ENCODE results near the gene SNX21. TPM values are rescaled to one million over a fixed set of nuclear protein-coding genes. Genes with fewer than 3 reads are reported as not detected.

SNX21 gene
- total RNA-seq, 2 experiments from 2014 or later = 0.49 to 0.79 TPM

DNA sequence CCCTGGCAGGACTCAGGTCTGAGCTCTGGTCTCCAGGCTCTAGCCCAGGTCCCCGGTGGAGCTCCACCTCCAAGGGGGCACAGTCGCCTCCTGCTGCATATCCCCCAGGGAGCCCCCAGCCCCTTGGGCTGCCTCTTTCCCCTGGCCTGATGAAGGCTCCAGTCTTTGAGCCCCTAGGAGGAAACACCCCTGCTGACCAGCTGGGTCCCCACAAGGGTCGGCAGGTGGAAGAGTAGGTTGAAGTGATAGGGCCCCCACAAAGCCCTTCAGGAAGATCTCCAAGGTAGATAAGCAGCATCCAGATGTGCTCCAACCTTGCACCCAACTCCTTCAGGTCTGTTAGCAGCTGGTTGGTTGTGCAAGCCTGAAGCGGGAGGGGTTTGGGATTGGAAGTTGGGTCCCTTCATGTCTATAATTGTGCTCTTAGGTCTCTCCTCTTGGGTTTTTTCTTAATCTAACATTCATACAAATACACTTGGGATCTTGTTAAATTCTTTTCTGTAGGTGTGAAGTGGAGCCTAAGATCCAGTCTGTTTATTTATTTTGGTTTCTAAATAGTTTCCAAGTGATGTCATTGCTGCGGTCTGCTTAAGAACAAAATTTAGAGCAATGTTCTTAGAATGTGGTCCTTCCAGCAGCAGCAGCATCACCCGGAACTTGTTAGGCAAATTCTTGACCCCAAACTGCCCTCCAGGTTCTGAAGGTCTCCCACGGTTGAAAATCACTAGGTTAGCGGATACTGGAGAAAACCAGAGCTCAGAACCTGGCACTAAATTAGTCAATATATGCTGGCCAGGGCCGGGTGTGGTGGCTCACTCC lies 16.0 kb upstream of the SNX21 start:
- H3K4me3 ChIP-seq (ENCODE audit: low read depth, low read length, poor library complexity, severe bottlenecking) = no peak overlapping the region
- CTCF ChIA-PET (ENCODE audit: unreplicated experiment) = no interaction called here
- POLR2A ChIA-PET = no interaction called here
- no peaks in the 10 kb centered on the region for H3K9me3 ChIP-seq (ENCODE audit: low read length)
- DNase-seq (ENCODE audit: low spot score) = no peak
- H3K79me2 ChIP-seq (ENCODE audit: insufficient read depth, low read depth, low read length) = peaks cover 26% of the 10 kb centered on the region
- H3K4me1 ChIP-seq (ENCODE audit: insufficient read depth, low read length, poor library complexity, severe bottlenecking) = peaks cover 19% of the 10 kb centered on the region
- TF ChIP-seq EZH2phosphoT487 (IDR thresholded peaks at IDR 0.05; ENCODE audit: borderline replicate concordance, low read depth, low read length) = no peak
- TF ChIP-seq, protein P1, sequence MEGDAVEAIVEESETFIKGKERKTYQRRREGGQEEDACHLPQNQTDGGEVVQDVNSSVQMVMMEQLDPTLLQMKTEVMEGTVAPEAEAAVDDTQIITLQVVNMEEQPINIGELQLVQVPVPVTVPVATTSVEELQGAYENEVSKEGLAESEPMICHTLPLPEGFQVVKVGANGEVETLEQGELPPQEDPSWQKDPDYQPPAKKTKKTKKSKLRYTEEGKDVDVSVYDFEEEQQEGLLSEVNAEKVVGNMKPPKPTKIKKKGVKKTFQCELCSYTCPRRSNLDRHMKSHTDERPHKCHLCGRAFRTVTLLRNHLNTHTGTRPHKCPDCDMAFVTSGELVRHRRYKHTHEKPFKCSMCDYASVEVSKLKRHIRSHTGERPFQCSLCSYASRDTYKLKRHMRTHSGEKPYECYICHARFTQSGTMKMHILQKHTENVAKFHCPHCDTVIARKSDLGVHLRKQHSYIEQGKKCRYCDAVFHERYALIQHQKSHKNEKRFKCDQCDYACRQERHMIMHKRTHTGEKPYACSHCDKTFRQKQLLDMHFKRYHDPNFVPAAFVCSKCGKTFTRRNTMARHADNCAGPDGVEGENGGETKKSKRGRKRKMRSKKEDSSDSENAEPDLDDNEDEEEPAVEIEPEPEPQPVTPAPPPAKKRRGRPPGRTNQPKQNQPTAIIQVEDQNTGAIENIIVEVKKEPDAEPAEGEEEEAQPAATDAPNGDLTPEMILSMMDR (conservative IDR thresholded peaks at IDR 0.05; ENCODE audit: low read length) = no peak
- H2AFZ ChIP-seq (ENCODE audit: low read length) = no peak overlapping the region
- no peaks in the 10 kb centered on the region for H3K9me2 ChIP-seq (ENCODE audit: insufficient read depth, low read length)
- no peak overlapping the region for H3K4me2 ChIP-seq (ENCODE audit: low read length)
- H4K20me1 ChIP-seq (ENCODE audit: insufficient read depth, low read length) = no peaks in the 10 kb centered on the region
- peaks cover 59% of the 10 kb centered on the region for H3K36me3 ChIP-seq (ENCODE audit: insufficient read depth, low read length)
- intact Hi-C loops (cut with micrococcal nuclease; ENCODE audit: unreplicated experiment) = no loop called here
- no peak overlapping the region for H3K27ac ChIP-seq (ENCODE audit: low read depth, low read length, poor library complexity, severe bottlenecking)
- BruUV-seq (replicated peaks) = no TSS peak

DNA sequence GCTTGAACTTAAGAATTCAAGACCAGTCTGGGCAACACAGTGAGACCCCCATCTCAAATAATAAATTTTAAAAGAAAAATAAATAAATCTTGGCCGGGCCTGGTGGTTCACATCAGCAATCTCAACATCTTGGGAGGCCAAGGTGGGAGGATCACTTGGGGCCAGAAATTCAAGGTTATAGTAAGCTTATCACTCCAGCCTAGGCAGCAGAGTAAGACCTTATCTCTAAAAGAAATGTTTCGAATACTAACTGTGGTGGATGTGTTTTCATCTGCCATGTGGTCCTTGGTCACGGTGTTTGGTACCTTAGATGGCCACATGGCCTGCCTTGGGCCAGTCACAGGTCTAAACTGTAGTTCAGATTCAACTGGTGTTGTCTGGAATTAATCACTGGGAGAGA lies 15.4 kb upstream of the SNX21 start:
- CTCF ChIA-PET (ENCODE audit: unreplicated experiment) = no interaction called here

More for the DNA sequence above, 15.4 kb upstream of the SNX21 start:
- Histone ChIP-seq H3K9me3 (ENCODE audit: low read length) (no peaks in the 10 kb centered on the region), H3K9me2 (ENCODE audit: insufficient read depth, low read length) (no peaks in the 10 kb centered on the region), H3K79me2 (ENCODE audit: insufficient read depth, low read depth, low read length) (peaks cover 20% of the 10 kb centered on the region), H2AFZ (ENCODE audit: low read length) (no peak overlapping the region), H4K20me1 (ENCODE audit: insufficient read depth, low read length) (no peaks in the 10 kb centered on the region), H3K27ac (ENCODE audit: low read depth, low read length, poor library complexity, severe bottlenecking) (no peak overlapping the region), H3K4me1 (ENCODE audit: insufficient read depth, low read length, poor library complexity, severe bottlenecking) (peaks cover 19% of the 10 kb centered on the region), H3K4me2 (ENCODE audit: low read length) (no peak overlapping the region), H3K4me3 (ENCODE audit: low read depth, low read length, poor library complexity, severe bottlenecking) (no peak overlapping the region), H3K36me3 (ENCODE audit: insufficient read depth, low read length) (peaks cover 52% of the 10 kb centered on the region)
- DNase-seq (ENCODE audit: low spot score) = no peak
- POLR2A ChIA-PET = no interaction called here
- TF ChIP-seq, protein P1 (conservative IDR thresholded peaks at IDR 0.05; ENCODE audit: low read length) = no peak
- no peak for TF ChIP-seq EZH2phosphoT487 (IDR thresholded peaks at IDR 0.05; ENCODE audit: borderline replicate concordance, low read depth, low read length)
- intact Hi-C loops (cut with micrococcal nuclease; ENCODE audit: unreplicated experiment) = no loop called here
- BruUV-seq (replicated peaks) = no TSS peak

All from OCI-LY7 (cell line).